Body of pancreas (tissue), 4 donors: ENCODE data around the gene TMEM184A.

ENCODE experiments used
- CTCF ChIP-seq, 7 experiments: fragments of 450-650 bp in 4 of 7; fragments of 200-600 bp in 3 of 7; sonication (generic) in 3 of 7; IDR thresholded peaks; one replicate each; pipeline ENCODE4 v1.5.1; 2016 to 2019; ENCODE audit warnings: antibody characterized with exemption in 7 of 7
- POLR2A ChIP-seq, 3 donors: fragments of 450-650 bp; IDR thresholded peaks; one replicate each; pipeline ENCODE4 v1.6.1; 2016; ENCODE audit warnings: antibody characterized with exemption in 3 of 3, mild to moderate bottlenecking in 2 of 3

GRCh38 chr7:1514995-1515401 is 41.0 kb downstream of the TMEM184A start:
- TF ChIP-seq POLR2A (IDR thresholded peaks at IDR 0.05) (no peak), CTCF (IDR thresholded peaks at IDR 0.05) (no peak)
